ENCODE data around the gene FANK1.
"Not testable (repeated sequence)": the region's sequence is repeated elsewhere in the genome, so short reads cannot be mapped to it uniquely, and the experiment has no call there.

The FANK1 gene

GRCh38 chr10:125892402-125892801 is 4.0 kb upstream of the FANK1 start:
- Histone ChIP-seq H3K9me3 (ENCODE audit: control insufficient read depth, insufficient read depth, low read depth, low read length) (peaks cover 12% of the 10 kb centered on the region), H3K4me1 (ENCODE audit: control insufficient read depth, insufficient read depth, low read length) (peaks cover 18% of the 10 kb centered on the region)
- H3K27ac ChIP-seq (ENCODE audit: low read depth, low read length); H3K4me3 ChIP-seq (ENCODE audit: low read depth, low read length); H3K36me3 ChIP-seq (ENCODE audit: control insufficient read depth, insufficient read depth, low read length); H3K9ac ChIP-seq (ENCODE audit: low read length); H3K27me3 ChIP-seq (ENCODE audit: control insufficient read depth, insufficient read depth, low read length): not testable (repeated sequence)

GRCh38 chr10:125894176-125894575 is 2.2 kb upstream of the FANK1 start:
- not testable (repeated sequence) for H3K4me3 ChIP-seq (ENCODE audit: low read depth, low read length); H3K27me3 ChIP-seq (ENCODE audit: control insufficient read depth, insufficient read depth, low read length); H3K36me3 ChIP-seq (ENCODE audit: control insufficient read depth, insufficient read depth, low read length); H3K27ac ChIP-seq (ENCODE audit: low read depth, low read length); H3K9ac ChIP-seq (ENCODE audit: low read length)
- H3K9me3 ChIP-seq (ENCODE audit: control insufficient read depth, insufficient read depth, low read depth, low read length) = peaks cover 12% of the 10 kb centered on the region
- H3K4me1 ChIP-seq (ENCODE audit: control insufficient read depth, insufficient read depth, low read length) = peaks cover 18% of the 10 kb centered on the region

DNA sequence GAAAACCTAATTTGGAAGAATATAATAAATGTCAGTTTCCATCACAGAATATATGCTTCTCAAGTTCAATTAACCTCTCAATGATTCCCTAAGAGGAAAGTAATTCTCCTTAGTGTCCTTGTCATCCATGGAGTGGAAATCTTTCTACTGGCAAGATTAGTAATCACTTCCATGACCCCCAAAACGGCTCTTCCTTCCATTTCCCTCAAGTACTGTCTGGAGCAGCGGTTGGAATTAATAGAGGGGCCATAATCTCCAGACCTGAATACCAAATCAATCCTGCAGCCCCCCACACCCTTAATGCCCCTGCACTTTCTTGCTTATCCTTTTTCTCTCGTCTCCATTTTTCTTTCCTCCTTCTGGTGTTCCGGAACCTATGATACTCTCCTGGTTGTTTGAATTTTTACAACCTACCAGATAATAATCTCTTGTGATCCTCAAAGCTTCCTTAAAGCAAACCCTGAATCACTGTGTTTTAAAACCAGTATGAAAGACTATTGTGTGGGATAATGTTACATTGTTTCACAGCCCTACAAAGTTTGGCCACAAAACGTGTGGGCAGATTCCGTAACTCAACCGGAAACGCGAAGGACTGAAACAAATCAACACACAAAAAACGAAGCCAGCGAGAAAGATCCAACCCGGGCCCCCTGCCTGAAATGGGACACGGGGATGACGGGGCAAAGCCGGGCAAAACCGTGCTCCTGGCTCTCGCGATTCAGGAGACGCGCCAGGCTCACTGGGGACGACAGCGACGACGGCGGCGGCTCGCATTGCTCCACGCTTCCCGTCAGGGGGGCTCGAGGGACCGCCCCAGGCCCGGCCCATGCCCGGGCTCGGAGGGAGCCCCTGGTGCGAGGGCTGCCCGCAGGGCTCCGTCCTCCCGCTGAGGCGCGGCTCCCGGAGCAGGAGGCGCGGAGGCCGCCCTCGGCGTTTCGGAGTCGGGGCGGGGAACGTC is 955 bp upstream of the FANK1 start:
- H3K27me3 ChIP-seq (ENCODE audit: control insufficient read depth, insufficient read depth, low read length); H3K36me3 ChIP-seq (ENCODE audit: control insufficient read depth, insufficient read depth, low read length); H3K9me3 ChIP-seq (ENCODE audit: control insufficient read depth, insufficient read depth, low read depth, low read length): not testable (repeated sequence)
- peak overlapping the region; percentile 68 for H3K4me3 ChIP-seq (ENCODE audit: low read depth, low read length)
- peak overlapping the region; percentile 92; the same call in 1 of the 2 replicates for H3K27ac ChIP-seq (ENCODE audit: low read depth, low read length)
- H3K9ac ChIP-seq (ENCODE audit: low read length) = peak overlapping the region; percentile 76
- H3K4me1 ChIP-seq (ENCODE audit: control insufficient read depth, insufficient read depth, low read length) = peaks cover 18% of the 10 kb centered on the region

DNA sequence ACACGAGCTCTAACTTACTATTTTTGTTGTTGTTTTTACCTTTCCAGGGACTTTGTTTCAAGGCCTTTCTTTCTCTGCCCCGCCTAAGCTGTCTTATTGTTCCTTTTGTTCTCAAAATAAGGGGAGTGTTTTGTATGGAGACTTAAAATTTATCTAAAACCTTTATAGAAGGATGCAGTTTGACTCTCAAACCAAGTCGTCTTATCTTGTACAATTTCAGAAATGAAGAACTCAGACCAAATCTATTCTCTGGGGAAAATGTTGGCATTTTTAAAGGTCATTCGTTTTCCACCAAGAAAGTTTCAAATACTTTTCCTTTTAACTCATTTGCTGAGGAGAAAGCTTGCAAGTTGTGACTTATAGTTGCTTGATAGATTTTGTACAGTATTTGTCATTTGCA is 953 bp downstream of the FANK1 start:
- Histone ChIP-seq H3K4me3 (ENCODE audit: low read depth, low read length) (peak overlapping the region; percentile 68), H3K9ac (ENCODE audit: low read length) (peak overlapping the region; percentile 23)
- H3K36me3 ChIP-seq (ENCODE audit: control insufficient read depth, insufficient read depth, low read length); H3K27me3 ChIP-seq (ENCODE audit: control insufficient read depth, insufficient read depth, low read length); H3K4me1 ChIP-seq (ENCODE audit: control insufficient read depth, insufficient read depth, low read length); H3K9me3 ChIP-seq (ENCODE audit: control insufficient read depth, insufficient read depth, low read depth, low read length); H3K27ac ChIP-seq (ENCODE audit: low read depth, low read length): not testable (repeated sequence)

- not testable (repeated sequence) for H3K4me3 ChIP-seq (ENCODE audit: low read depth, low read length); H3K27ac ChIP-seq (ENCODE audit: low read depth, low read length); H3K9ac ChIP-seq (ENCODE audit: low read length); H3K4me1 ChIP-seq (ENCODE audit: control insufficient read depth, insufficient read depth, low read length); H3K36me3 ChIP-seq (ENCODE audit: control insufficient read depth, insufficient read depth, low read length); H3K27me3 ChIP-seq (ENCODE audit: control insufficient read depth, insufficient read depth, low read length); H3K9me3 ChIP-seq (ENCODE audit: control insufficient read depth, insufficient read depth, low read depth, low read length)
These were observed 4.6 kb downstream of the FANK1 start for GRCh38 chr10:125900963-125901362.

DNA sequence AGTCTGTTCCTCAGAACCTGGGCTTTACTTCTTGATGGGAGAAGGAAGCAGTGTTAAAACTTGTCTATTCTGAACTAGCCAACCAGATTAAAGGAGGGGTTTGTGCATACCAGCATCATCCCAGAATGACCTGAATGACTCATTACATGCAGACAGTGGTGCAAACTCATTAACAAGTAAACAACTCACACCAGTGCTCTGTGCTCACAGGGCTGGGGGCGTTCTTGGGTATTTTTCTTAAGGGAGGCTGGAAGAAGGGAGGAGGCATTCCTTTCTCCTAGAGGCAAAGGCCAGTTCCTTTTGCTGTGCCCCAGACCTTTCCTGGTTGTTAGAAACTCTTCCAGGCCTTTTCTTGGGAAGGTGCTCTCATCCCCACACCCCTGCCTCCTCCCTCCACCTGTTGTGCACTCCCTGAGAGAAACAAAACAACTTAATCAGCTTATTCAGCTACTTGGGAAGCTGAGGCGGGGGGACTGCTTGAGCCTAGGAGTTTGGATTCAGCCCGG is 6.8 kb downstream of the FANK1 start:
- H3K4me3 ChIP-seq (ENCODE audit: low read depth, low read length); H3K9ac ChIP-seq (ENCODE audit: low read length); H3K36me3 ChIP-seq (ENCODE audit: control insufficient read depth, insufficient read depth, low read length); H3K4me1 ChIP-seq (ENCODE audit: control insufficient read depth, insufficient read depth, low read length); H3K27ac ChIP-seq (ENCODE audit: low read depth, low read length); H3K27me3 ChIP-seq (ENCODE audit: control insufficient read depth, insufficient read depth, low read length): not testable (repeated sequence)
- H3K9me3 ChIP-seq (ENCODE audit: control insufficient read depth, insufficient read depth, low read depth, low read length) = peaks cover 12% of the 10 kb centered on the region

- H3K4me3 ChIP-seq (ENCODE audit: low read depth, low read length); H3K9ac ChIP-seq (ENCODE audit: low read length); H3K36me3 ChIP-seq (ENCODE audit: control insufficient read depth, insufficient read depth, low read length); H3K27me3 ChIP-seq (ENCODE audit: control insufficient read depth, insufficient read depth, low read length); H3K27ac ChIP-seq (ENCODE audit: low read depth, low read length); H3K4me1 ChIP-seq (ENCODE audit: control insufficient read depth, insufficient read depth, low read length): not testable (repeated sequence)
- peaks cover 16% of the 10 kb centered on the region for H3K9me3 ChIP-seq (ENCODE audit: control insufficient read depth, insufficient read depth, low read depth, low read length)
These were observed 9.0 kb downstream of the FANK1 start for GRCh38 chr10:125905069-125905994.

GRCh38 chr10:125907598-125907997 is 11.2 kb downstream of the FANK1 start:
- H3K27ac ChIP-seq (ENCODE audit: low read depth, low read length); H3K36me3 ChIP-seq (ENCODE audit: control insufficient read depth, insufficient read depth, low read length); H3K4me1 ChIP-seq (ENCODE audit: control insufficient read depth, insufficient read depth, low read length): not testable (repeated sequence)

DNA sequence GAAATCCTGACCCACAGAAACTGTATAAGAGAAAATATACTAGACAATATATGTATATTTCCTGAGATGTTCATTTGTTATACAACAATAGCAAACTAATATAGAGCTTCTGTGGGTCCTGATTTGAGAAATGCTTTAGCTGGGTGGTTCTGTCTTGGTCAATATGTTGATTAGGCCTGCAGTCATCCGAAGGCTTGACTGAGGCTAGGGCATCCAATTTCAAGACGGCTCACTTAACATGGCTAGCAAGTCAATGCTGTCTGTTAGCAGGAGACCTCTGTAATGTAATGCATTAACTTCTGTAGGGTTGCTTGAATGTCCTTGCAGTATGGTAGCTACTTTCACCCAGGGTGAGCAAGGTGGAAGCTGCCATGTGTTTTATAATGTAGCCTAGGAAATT is 12.4 kb downstream of the FANK1 start:
- H3K4me3 ChIP-seq (ENCODE audit: low read depth, low read length); H3K27me3 ChIP-seq (ENCODE audit: control insufficient read depth, insufficient read depth, low read length); H3K4me1 ChIP-seq (ENCODE audit: control insufficient read depth, insufficient read depth, low read length); H3K36me3 ChIP-seq (ENCODE audit: control insufficient read depth, insufficient read depth, low read length); H3K27ac ChIP-seq (ENCODE audit: low read depth, low read length); H3K9ac ChIP-seq (ENCODE audit: low read length): not testable (repeated sequence)
- peaks cover 18% of the 10 kb centered on the region for H3K9me3 ChIP-seq (ENCODE audit: control insufficient read depth, insufficient read depth, low read depth, low read length)

More at GRCh38 chr10:125907598-125907997, 11.2 kb downstream of the FANK1 start:
- not testable (repeated sequence) for H3K9ac ChIP-seq (ENCODE audit: low read length); H3K4me3 ChIP-seq (ENCODE audit: low read depth, low read length); H3K27me3 ChIP-seq (ENCODE audit: control insufficient read depth, insufficient read depth, low read length)
- H3K9me3 ChIP-seq (ENCODE audit: control insufficient read depth, insufficient read depth, low read depth, low read length) = peaks cover 18% of the 10 kb centered on the region

- H3K9me3 ChIP-seq (ENCODE audit: control insufficient read depth, insufficient read depth, low read depth, low read length) = peaks cover 18% of the 10 kb centered on the region
These were observed 13.1 kb downstream of the FANK1 start for GRCh38 chr10:125909491-125909890.

GRCh38 chr10:125911145-125911544 is 14.8 kb downstream of the FANK1 start:
- Histone ChIP-seq H3K27ac (ENCODE audit: low read depth, low read length) (no peak overlapping the region), H3K27me3 (ENCODE audit: control insufficient read depth, insufficient read depth, low read length) (no peaks in the 10 kb centered on the region), H3K4me3 (ENCODE audit: low read depth, low read length) (no peak overlapping the region), H3K4me1 (ENCODE audit: control insufficient read depth, insufficient read depth, low read length) (no peaks in the 10 kb centered on the region), H3K9ac (ENCODE audit: low read length) (no peak overlapping the region), H3K36me3 (ENCODE audit: control insufficient read depth, insufficient read depth, low read length) (no peaks in the 10 kb centered on the region), H3K9me3 (ENCODE audit: control insufficient read depth, insufficient read depth, low read depth, low read length) (peaks cover 11% of the 10 kb centered on the region; the same call in 1 of the 2 replicates)

More at GRCh38 chr10:125909491-125909890, 13.1 kb downstream of the FANK1 start:
- not testable (repeated sequence) for H3K27ac ChIP-seq (ENCODE audit: low read depth, low read length); H3K4me1 ChIP-seq (ENCODE audit: control insufficient read depth, insufficient read depth, low read length); H3K27me3 ChIP-seq (ENCODE audit: control insufficient read depth, insufficient read depth, low read length); H3K36me3 ChIP-seq (ENCODE audit: control insufficient read depth, insufficient read depth, low read length); H3K9ac ChIP-seq (ENCODE audit: low read length); H3K4me3 ChIP-seq (ENCODE audit: low read depth, low read length)

All from HUES6 (cell line).